GM21526 (cell line): ENCODE data around the gene ZSWIM5.
"Not testable (repeated sequence)": the region's sequence is repeated elsewhere in the genome, so short reads cannot be mapped to it uniquely, and the experiment has no call there.

Experiments used
- ATAC-seq: cut with Tn5 transposase; IDR thresholded peaks from one replicate; pipeline ENCODE4 v1.9.1; 2021; ENCODE audit warnings: moderate library complexity; ENCODE audit not compliant: unreplicated experiment, low FRiP score

The ZSWIM5 gene

DNA sequence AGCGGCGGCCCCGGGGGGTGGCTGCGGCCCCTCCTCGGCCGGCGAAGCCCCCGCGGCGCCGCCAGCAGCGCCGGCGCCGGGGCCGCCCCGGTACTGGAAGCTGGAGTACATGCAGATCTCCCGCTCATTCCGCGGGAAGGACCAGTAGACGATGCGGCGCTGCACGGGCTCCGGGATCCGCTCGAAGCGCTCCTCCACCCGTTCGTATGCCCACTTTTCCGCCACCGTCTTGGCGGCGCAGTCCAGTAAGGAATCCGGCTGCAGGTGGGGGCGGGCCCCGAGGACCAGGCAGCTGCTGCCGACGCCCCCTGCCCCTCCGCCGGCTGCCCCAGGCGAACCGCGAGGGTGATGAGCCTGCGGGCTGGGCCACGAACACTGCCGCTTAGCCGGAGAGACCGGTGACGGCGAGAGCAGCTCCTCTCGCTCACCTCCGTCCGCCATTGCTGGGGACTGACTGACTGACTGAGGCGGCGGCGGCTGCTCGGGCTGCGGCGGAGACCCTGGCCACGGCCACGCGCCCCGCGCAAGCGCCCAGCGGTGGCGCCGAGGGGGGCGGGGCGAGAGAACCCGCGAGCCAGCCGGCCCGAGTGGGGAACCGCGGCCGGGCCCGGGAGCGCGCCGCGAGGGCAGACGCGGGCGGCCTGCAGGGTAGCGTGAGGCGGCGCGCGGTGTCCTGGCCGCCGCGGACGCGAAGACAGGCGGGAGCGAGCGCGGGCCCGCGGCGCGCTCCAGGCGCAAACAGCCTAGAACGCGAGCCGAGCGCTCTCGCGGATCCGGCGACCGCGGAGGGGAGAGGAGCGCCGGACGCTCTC is at the start of gene ZSWIM5:
Gene ZSWIM5, minus strand, starts transcription at position 696 of the 812 bp plus-strand sequence. Its CDS starts 255 bp downstream, at position 441.
- ATAC-seq, result no peak

DNA sequence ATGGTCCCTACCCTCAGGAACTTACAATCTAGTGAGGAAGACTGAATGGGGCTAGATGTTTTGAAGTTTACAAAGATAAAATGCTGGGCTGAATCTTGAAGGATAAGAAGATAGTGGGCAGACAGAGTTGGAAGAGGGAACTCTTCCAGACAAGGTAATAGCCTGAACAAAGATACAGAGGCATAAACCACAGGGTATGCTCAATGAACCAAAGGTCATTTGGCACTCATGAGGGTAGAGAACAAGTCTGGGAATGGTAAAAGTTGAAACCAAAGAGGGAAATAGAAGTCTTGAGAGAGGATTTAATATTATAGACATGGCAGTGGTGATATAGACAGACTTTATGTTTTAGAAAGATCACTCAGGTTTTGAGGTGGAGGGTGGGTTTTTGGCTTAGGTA is 48.1 kb upstream of the ZSWIM5 start:
- no peak for ATAC-seq

DNA sequence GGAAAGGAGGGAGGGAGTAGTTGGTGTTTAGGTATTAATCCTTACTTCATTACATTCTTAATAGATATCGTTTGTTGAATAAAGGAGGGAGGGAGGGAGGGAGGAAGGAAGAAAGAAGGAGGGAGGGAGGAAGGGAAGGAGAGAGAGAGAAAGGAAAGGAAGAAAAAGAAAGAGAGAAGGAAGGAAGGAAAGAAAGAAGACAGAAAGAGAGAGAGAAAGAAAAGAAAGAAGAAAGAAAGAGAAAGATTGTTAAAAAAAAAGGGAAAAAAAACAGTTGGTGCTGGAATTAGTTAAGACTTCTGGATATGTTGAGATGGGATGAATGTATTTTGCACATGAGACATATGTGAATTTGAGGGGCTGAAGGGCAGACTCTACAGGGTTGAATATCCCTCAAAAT is 44.1 kb upstream of the ZSWIM5 start:
- no peak for ATAC-seq

DNA sequence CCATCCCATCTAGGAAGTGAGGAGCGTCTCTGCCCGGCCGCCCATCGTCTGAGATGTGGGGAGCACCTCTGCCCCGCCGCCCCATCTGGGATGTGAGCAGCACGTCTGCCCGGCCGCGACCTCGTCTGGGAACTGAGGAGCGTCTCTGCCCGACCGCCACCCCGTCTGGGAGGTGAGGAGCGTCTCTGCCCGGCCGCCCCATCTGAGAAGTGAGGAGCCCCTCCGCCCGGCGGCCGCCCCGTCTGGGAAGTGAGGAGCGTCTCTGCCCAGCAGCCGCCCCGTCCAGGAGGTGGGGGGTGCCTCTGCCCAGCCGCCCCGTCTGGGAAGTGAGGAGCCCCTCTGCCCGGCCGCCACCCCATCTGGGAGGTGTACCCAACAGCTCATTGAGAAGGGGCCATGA is 41.6 kb upstream of the ZSWIM5 start:
- not testable (repeated sequence) for ATAC-seq

DNA sequence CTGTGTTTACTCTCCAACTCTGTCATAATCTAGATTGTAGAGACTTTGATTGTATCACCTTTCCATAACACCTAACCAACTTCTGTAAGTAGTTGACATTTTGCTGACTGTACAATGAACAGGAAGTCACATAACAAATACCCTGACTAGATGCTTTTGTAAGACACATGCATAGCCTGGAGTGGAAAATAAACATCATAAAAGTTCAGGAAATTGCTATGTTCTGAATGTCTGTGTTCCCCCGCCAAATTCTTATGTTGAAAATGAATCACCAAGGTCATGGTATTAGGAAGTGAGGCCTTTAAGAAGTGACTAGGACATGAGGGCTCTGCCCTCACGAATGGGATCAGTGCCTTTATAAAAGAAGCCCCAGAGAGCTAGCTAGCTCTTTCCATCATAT is 40.4 kb upstream of the ZSWIM5 start:
- ATAC-seq, result no peak

DNA sequence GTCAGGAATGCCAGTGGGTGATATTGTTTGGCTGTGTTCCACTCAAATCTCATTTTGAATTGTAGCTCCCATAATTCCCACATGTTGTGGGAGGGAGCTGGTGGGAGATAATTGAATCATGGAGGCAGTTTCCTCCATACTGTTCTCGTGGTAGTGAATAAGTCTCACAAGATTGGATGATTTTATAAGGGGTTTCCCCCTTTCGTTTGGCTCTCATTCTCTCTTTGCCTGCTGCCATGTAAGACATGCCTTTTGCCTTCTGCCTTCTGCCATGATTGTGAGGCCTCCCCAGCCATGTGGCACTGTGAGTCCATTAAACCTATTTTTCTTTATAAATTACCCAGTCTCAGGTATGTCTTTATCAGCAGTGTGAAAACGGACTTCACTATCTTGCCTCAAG is 40.0 kb upstream of the ZSWIM5 start:
- not testable (repeated sequence) for ATAC-seq

DNA sequence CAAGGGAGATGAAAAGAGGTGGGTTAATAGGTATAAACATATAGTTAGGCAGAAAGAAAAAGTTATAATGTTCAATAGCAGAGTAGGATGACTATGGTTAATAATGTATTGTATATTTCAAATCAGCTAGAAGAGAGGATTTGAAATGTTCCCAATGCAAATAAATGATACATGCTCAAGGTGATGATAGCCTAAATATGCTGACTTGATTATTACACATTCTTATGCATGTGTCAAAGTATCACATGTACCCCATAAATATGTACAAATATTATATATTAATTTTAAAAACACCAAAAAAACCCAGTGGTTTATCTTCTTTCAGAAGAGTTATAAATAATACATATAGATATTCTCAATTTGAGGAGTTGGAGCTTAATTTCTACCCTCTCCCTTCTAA is 38.3 kb upstream of the ZSWIM5 start:
- ATAC-seq, result no peak

DNA sequence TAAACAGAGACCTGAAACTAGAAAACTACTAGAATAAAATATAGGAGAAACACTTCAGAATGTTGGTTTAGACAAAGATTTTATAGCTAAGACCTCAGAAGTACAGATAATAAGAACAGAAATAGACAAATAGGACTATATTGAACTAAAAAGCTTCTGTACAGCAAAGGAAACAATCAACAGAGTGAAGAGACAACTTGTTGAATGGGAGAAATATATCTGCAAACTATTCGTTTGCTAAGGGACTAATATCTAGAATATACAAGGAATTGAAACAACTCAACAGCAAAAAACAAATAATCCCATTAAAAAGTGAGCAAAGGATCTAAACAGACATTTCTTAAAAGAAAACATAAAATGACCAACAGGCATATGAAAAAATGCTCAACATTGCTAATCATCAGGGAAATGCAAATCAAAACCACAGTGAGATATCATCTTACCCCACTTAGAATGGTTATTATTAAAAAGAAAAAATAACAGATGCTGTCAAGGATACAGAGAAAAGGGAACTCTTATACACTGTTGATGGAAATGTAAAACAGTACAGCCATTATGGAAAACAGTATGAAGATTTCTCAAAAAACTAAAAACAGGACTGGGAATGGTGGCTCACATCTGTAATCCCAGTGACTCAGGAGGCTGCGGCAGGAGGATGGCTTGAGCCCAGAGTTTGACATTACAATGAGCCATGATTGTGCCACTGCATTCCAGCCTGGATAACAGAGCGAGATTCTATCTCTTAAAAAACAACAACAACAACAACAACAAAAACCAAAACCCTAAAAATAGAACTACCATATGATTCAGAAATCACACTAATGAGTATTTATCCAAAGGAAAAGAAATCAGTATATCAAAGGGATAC is 37.3 kb upstream of the ZSWIM5 start:
- no peak for ATAC-seq

DNA sequence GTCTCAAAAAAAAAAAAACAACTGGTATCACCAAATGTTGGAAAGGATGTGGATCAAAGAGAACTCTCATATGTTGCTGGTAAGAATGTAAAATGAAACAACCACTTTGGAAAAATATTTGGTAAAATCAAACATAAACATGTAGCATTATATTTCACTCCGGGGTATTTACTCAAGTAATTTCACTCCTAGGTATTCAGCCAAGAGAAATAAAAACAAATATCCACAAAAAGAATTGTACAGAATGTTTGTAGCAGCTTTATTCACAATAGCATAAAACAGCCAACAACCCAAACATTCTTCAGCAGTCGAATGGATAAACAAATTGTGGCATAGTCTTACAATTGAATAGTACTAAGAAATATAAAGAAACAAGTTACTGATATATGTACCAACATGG is 32.4 kb upstream of the ZSWIM5 start:
- ATAC-seq, result no peak

DNA sequence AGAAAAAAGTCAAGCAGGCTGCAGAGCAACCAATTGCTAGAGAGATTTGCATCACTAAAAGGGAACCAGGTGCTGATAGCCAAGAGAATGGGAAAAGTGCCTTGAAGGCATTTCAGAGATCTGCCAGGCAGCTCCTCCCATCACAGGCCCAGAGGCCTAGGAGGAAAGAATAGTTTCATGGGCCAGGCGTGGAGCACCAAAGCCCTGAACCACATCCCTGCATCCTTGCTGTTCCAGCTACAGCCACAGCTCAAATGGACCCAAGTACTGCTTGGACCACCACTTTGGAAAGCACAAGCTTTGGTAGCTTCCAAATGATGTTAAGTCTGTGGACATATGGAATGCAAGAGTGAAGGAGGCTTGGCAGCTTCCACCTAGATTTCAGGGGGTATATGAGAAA is 29.7 kb upstream of the ZSWIM5 start:
- ATAC-seq, result no peak

DNA sequence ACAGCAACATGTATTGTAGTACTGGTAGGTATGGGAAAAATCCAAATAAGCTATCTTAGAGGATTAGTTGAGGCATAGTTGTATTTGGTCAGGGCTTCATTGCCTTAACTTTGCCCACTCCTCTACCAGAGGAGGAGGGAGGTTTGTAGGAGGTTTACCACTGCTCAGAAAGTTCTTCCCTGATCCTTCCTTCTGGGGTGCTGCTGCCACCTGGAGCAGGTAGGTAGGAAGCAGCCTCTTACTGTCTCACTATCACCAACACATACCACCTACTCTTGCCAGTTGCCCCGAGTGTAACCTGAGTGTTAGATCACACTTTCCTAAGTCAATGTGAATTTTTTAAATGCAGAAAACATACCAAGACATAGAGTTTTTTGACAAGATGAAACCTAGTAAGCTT is 24.1 kb upstream of the ZSWIM5 start:
- no peak for ATAC-seq

DNA sequence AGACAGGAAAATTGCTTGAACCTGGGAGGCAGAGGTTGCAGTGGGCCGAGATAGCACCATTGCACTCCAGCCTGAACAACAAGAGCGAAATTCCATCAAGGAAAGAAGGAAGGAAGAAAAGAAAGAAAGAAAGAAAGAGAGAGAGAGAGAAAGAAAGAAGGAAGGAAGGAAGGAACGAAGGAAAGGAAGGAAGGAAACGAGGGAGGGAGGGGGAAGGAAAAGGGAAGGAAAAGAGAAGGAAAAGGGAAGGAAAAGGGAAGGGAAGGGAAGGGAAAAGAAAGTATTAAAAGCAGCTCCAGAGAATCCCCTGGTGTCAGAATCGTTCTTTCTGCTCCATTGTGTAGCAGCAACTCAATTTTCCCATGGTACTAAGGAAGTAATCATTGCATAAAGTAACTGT is 19.2 kb upstream of the ZSWIM5 start:
- ATAC-seq, result no peak

DNA sequence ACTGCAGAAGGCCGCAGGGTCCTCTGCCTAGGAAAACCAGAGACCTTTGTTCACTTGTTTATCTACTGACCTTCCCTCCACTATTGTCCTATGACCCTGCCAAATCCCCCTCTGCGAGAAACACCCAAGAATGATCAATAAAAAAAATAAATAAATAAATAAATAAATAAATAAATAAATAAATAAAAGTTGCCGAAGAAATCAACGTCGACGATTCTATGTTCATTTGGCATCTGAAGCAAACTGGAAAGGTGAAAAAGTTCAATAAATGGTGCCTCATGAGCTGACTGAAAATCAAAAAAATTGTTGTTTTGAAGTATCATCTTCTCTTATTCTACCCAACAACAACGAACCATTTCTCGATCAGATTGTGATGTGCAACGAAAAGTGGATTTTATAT is 17.3 kb upstream of the ZSWIM5 start:
- ATAC-seq, result not testable (repeated sequence)

DNA sequence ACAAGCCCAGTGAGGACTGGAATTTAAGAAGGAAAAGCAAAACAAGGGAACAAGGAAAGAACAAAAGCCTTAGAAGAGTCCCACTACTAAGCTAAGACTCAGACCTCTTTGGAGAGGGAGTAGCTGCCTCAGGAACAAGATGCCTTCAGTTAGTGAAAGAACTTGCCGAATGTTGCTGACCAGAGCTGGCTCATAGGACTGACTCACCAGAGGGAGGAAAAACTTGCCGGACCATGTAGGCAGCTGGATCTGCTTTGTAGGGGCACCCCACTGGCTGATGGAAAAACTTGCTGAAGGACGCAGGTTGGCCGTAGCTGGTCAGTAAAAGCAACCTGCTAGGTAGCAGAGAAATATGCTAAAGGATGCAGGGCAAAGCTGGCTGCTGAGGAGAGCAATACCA is 15.3 kb upstream of the ZSWIM5 start:
- no peak for ATAC-seq

DNA sequence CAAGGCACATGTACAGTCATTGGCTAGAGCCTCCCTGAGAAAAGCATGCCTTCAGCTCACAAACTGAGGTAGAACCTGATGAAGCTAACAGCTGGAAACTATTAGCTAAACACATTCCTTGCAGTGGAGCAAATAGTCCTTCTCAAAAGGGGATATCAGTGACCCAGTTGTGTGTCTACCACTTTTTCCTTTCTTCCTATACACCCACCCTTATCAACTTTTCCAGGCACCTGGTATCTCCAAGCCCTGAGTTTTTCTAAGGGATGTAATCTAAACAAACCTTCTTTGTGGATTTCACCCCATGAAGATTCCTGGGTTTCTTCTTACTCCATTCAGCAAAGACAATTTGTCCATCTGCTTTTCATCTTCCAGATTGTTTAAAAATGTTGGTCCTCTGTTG is 10.5 kb upstream of the ZSWIM5 start:
- ATAC-seq, result no peak

DNA sequence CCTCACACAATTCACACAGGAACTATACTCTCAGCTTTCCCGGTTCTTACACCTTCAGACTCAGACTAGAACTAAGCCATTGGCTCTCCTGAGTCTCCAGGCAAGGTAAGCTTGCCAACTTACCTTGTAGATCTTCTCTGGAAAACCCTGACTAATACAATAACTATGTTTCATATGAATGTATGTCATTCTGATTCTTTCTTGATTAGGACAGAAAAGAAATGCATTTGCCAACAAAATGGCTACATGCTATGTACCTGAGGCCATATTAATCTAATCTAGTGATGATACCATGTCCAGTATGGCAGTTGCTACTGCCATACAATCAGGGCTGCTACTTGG is 9.8 kb upstream of the ZSWIM5 start:
- no peak for ATAC-seq

DNA sequence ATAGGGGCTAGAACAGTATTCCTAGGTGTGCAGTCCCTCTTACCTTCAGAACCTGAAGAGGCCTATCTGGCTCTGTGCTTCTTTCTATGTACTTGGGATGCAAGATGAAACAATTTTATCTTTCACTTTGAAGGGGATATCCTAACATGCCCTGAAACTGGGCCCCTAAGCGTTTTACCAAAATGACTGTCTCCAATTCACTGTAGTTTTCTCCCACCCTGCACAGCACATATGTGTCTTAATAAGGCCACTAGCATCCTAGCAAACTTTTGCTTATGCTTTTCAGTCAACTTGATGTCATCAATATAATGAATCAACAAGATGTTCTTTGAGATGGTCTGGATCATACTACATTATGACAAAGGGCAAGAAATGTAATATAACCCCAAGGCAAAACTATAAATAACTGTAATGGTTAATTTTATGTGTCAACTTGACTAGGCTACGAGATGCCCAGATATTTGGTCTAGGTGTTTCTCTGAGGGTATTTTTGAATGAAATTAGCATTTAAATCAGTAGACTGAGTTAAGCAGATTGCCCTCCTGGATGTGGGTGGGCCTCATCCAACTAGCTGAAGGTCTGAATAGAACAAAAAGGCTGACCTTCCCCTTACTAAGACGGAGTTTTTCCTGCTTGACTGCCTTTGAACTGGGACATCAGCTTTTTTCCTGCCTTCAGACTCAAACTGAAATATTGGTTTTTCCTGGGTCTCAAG is 9.2 kb upstream of the ZSWIM5 start:
- no peak for ATAC-seq

DNA sequence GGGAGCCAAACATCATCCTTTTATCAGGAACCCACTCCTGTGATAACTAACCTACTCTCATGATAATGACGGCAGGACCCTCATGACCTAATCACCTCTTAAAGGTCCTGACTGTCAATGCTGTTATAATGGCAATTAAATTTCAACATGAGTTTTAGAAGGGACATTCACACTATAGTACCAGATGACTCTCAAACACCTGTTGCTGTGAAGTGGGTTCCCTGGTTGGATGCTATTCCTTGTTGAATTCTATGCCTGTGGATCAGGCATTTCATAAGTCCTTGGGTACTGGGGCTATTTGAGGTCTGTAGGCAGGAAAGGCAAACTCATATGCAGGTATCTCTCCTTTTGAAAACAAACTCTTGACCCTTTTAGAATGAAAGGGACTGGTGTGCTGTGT is 7.5 kb upstream of the ZSWIM5 start:
- no peak for ATAC-seq

DNA sequence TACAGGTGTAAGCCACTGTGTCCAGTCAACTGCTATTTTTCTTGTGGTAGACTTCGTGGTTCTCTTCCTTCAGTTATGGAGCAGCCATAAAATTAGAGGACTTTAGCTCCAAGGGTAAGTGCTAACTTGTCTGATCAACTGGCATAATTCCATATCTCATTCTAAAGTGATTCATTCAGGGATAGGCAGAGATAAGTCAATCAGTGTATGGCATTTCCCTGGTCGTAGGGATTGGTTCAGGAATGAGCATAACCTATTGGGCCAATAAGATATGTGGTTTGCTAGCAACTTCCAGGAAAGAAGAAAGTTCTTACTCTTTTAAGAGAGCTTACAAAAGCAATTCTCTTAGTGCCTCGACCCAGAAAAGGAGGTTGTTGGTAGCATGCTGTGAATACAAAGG is 4.7 kb upstream of the ZSWIM5 start:
- ATAC-seq, result no peak

DNA sequence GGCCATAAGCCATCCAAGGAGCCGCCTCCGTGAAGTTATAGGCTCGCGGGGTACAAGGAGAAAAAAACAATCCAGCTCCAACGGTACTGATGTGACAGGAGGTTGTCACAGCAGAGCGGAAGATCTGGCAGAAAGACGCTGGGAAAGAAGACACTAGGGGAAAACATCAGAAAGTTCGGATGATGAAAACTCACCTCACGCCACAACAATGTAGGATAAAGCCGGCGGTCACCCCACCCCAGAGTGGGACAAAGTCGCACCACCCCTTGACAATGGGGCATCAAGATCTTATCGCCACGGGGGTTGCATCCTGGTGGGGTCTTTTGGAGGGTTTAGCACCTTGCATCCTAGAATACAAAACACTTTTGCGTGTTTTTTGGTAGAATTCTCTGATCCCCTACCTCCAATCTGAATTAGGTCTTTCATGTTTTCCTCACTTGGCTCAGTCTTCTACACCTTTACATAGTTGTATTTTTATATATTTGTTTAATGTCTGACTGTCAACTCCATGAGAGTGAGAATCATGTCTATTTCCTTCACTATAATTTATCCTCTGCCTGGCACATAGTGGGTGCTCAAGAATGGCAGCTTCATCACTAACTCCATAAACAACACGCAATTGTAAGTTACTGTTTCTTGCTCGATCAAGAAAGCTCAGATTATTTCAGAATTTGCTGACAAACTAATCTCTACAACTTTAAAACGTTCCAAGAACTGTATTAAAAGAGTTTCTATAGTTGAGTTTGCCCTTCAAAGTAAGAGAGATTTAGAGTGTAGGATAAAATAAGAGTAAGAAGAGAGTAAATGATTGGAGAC is 611 bp upstream of the ZSWIM5 start:
- no peak for ATAC-seq
